Stromal cell of bone marrow (primary cell): ENCODE data around the gene ELL2.
"Not testable (repeated sequence)": the region's sequence is repeated elsewhere in the genome, so short reads cannot be mapped to it uniquely, and the experiment has no call there.

Experiments used
- DNase-seq: peaks from one replicate; pipeline ENCODE4 v3.0.0-alpha.2; 2012; ENCODE audit warnings: low read depth

Gene ELL2

DNA sequence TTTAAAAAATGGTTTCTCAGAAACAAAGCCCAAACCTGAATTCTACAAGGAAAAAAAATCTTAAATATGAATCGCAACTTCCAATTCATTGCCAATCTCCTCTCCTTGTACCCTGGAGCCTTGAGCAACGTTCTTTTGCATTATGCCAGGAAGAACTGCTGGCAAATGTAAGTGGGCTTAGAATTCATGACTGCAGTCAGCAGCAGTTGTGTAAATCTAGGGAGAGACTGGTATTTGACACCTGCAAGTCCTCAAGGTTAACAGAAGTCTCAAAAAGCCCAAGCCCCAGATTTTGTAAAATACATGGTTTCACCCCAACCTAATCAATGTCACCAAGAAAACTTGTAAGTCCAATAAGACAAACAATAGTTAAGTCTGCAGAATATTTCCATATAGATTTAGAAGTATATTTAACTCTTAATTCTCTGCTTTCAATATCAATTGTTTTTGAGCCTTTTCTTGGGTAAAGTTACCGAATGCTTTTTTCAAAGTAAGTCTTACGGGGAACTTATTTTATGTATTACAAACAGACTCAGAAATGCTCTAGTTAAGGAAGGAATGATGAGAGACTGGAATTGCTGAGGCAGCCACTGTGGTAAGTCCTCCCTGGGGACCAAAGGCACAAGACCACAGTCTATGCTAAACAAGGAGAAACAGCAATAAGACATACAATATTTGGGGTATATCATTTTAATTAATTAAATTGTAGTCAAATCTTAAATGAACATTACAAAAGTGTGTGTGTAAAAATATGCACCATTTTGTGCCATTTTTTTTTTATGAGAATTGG, 31.3 kb downstream of the ELL2 start:
- DNase-seq: peak; percentile 18

GRCh38 chr5:95928724-95929253, 32.9 kb downstream of the ELL2 start:
- no peak for DNase-seq

- DNase-seq: no peak
Observed at GRCh38 chr5:95927927-95928723, 33.5 kb downstream of the ELL2 start.

DNA sequence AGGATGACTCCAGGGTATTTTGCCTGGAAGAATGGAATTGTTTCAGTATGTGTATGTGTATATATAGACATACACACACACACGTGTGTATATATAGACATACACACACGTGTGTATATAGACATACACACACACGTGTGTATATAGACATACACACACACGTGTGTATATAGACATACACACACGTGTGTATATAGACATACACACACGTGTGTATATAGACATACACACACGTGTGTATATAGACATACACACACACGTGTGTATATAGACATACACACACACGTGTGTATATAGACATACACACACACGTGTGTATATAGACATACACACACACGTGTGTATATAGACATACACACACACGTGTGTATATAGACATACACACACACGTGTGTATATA, 34.4 kb downstream of the ELL2 start:
- not testable (repeated sequence) for DNase-seq

GRCh38 chr5:95925939-95926338, 35.7 kb downstream of the ELL2 start:
- DNase-seq: no peak

- DNase-seq: no peak
Observed at GRCh38 chr5:95925378-95925744, 36.3 kb downstream of the ELL2 start.

DNA sequence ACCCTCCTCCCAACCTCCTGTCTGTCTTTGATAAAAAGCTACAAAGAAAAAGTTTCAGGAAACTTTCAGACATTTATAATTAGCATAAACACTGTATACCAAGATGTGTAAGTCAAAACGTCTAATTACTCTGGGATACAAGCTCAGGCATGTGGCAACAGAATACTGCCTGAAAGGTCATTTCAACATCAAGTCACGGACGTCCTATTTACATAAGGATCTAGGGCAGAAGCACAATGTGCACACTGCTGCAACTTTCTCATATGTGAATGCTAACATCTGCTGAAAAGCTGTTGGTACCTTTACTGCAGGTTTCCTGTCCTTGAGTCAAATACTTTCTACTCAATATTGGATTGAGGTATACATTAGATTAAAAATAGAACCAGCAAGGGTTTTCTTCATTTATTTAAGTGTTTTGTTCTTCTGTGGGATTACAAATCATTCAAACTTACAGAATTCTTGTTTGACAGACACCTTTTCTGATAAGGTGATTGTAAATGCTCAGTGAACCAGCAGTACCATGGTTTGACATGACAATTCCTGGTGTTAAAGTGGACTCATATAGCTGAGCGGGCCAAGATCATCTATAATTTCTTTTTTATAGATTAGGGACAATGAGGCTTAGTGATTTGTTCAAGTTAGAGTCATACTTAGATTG, 36.8 kb downstream of the ELL2 start:
- no peak for DNase-seq

DNA sequence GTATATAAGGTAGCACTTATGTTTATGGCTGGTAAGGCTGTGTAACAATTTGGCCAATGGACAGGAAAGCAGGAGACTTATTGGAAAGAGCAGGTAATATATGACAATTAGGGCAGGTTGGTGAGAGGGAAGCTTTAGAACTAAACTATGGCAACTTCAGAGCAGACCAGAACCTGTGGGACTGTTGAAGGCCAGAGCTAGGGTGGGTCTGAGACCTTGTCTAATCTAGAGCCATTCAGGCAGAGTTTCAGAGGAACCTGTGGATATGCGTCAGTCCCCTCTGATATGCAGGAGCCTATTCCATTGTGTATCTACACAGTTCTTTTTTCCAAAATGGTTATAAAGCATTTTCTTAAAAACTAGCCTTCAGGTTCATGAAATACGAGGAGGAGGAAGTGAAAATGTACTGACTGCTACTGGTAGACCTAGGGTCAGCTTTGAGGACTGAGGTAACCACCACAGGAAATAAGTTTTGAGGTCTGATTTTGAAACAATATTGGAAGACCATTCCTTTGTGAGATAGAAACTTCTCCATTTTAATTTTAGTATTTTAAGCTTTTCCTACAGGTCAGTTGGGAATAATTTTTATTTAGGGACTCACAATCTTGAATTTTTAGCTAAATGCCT, 37.6 kb downstream of the ELL2 start:
- no peak for DNase-seq

DNA sequence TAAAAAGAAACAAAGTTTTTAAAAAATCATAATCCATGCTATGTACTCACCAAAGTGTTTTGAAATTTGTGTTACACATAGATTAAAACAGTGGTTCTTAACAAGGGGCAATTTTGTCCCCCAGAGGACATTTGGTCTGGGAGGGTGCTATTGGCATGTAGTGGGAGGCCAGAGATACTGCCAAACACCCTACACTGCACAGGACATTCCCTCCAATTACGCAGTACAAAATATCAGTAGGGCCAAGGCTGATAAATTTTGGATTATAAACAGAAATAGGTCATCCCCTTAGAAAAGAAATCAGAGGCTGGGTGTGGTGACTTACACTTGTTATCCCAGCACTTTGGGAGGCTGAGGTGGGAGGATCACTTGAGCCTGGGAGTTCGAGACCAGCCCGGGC, 38.9 kb downstream of the ELL2 start:
- DNase-seq: no peak

- no peak for DNase-seq
Observed at GRCh38 chr5:95921501-95921900, 40.1 kb downstream of the ELL2 start.

DNA sequence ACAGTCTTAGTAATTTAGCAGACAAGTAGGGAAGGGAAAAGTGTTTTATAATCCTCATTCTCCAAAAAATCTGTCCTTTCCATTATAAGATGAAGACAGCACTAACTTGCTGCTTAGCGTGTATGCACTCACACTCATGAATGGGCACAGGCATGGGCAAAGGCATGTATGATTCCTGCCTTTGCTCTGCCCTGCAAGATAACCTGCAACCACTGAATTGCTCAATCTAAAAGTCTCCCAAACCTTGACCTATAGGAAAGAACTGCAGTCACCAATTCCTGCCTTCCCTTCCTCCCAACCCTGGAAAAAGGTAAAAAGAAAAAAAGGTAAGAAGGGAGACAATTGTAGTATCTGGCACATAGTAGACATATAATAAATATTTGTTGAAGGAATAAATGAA, 40.8 kb downstream of the ELL2 start:
- DNase-seq: no peak

DNA sequence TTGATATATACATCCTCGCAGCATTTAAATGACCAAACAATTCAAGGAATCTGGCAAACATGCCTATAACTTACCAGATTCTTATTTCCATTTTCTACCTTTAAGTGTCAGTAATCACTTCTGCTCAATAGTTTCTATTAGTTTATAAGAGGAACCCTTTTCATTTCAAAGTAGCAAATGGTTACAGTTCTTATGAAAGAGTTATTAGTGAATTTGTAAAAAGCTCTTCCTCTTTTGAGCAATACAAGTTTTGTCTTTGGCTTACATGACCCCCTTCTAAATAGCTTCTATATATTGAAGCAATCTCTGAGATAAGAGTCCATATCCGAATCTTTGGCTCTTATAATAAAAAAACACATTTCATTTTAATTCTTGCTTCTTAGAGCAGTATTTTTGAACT, 42.0 kb downstream of the ELL2 start:
- no peak for DNase-seq

- DNase-seq: no peak
Observed at GRCh38 chr5:95918421-95919006, 43.1 kb downstream of the ELL2 start.

DNA sequence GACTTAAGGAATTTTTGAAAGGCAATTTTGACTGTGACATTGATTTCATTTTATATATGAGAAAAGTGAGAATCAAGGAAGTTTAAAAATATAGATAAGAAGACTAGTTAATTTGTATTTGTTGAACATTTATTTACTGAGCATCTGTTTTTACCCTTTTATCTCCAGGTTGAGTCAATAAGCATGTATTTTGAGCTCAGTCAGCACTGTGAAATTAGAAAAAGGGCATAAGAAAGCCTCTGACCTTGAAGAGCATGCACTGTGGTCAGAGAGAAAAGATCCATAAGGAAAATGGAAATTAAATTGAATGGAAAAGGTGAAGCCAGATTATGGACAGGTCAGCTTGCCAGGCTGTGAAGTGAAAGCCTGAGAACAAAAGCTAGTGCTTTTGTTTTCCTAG, 44.4 kb downstream of the ELL2 start:
- DNase-seq: no peak

DNA sequence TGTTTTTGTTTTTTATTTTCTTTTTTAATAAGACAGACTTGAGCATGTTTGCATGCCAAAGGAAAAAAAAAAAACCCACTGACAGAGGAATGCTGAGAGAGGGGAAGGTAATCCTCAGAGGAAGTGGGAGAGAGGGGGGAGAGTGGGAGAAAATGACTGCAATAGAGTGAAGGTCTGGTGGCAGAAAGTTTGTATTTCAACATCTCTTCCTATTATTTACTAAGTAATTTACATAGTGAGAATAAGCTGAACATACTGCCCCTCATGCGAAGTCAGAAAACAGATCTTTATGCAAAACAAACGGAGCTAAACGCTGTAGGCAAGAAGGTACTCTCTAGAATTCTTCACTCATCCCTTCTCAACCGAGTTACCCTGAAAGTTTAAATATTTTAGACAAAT, 45.0 kb downstream of the ELL2 start:
- DNase-seq: no peak

GRCh38 chr5:95915999-95916686, 45.5 kb downstream of the ELL2 start:
- DNase-seq: no peak

GRCh38 chr5:95913663-95914062, 48.0 kb downstream of the ELL2 start:
- no peak for DNase-seq

GRCh38 chr5:95912029-95912428, 49.6 kb downstream of the ELL2 start:
- no peak for DNase-seq

- DNase-seq: no peak
Observed at GRCh38 chr5:95910521-95910920, 51.1 kb downstream of the ELL2 start.

GRCh38 chr5:95909738-95910137, 51.9 kb downstream of the ELL2 start:
- no peak for DNase-seq

GRCh38 chr5:95908799-95909198, 52.9 kb downstream of the ELL2 start:
- no peak for DNase-seq
